ENCODE measurements around the gene TSEN2.

- TF ChIP-seq CTCF (conservative IDR thresholded peaks at IDR 0.05 in 1 of 2, IDR thresholded peaks at IDR 0.05 in 1 of 2; ENCODE audit: extremely low read depth in 1 of 2, insufficient read depth in 1 of 2, low read depth in 1 of 2, low read length in 2 of 2), result no peak
- no peak for TF ChIP-seq EZH2 (IDR thresholded peaks at IDR 0.05; ENCODE audit: borderline replicate concordance, low read length)
These were observed 12.2 kb upstream of the TSEN2 start for GRCh38 chr3:12472000-12472610.

All from mammary epithelial cell (primary cell).